IPS-NIHi11 (cell line): ENCODE measurements around the gene TCTN1.
"Not testable (repeated sequence)": the region's sequence is repeated elsewhere in the genome, so short reads cannot be mapped to it uniquely, and the experiment has no call there.

ENCODE experiments used
- DNase-seq: peaks from one replicate; pipeline ENCODE4 v3.0.0; 2012; ENCODE audit warnings: mixed read lengths, low spot score

TCTN1 gene

GRCh38 chr12:110613771-110614684 lies at the start of gene TCTN1:
Gene TCTN1 (plus strand): TSS chr12:110614129. CDS start chr12:110614183, 54 bp downstream.
- DNase-seq: peak; percentile 100

DNA sequence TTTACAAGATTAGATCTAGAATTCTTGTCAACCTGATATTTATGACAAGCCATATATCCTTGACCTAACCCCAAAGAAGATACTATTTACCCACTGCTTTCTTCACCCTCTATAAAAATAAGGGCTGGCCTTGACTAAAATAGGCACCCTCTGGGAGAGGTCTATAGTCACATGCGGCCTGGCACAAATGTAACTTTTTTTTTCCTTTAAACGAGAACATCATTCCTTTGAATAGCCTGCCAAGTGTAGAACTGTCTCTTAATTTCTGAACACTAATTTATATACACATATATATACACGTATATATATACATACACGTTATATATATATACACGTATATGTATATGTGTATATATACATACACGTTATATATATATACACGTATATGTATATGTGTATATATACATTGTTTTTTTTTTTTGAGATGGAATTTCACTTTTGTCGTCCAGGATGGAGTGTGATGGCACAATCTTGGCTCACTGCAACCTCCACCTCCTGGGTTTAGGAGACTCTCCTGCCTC lies 49.4 kb upstream of the TCTN1 start:
- no peak for DNase-seq

DNA sequence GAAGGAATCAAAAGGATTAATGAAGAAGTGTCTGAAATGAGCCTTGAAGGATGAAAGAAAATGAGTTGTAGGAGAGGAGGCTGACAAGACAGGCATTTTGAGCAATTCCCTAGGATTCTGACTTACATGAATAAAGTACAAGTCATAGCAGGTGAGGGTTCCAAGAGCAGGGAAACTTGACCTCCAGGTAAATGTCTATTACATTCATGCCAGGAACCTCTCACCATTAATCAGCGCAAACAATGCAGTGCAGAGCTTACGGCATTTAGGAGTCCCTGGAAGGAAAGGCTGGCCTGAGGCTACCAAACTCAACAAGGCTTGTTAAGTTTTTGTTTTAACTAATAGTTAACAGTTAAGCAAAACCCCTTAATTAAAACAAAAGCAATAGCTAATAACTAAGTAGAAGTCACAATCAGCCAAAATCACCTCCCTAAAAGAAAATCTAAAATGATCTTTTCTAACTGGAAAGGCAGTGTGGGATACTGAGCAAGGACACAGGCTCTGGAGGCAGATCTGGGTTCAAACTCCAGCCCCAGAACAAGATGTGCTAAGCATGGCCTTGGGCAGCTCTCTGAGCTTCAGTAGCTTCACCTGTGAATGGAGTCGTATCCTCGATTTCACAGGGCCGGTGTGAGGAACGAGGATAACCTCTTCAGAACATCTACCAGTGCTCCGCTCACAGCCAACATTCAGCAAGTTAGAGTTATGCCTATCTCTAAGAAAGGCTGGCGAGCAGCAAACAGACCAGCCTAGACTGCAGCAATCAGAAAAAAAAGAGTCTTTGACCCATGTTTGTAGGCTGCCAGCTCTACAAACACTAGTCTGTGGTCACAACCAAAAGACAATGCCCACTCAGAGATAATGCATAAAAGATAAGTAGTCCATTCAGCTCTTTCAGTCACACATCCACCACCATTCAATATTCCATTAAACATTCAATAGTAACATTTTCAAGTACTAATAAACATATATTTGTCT lies 47.7 kb upstream of the TCTN1 start:
- DNase-seq: peak; percentile 31

- no peak for DNase-seq
Measured at GRCh38 chr12:110566993-110567392, 46.9 kb upstream of the TCTN1 start.

GRCh38 chr12:110568752-110569151 lies 45.2 kb upstream of the TCTN1 start:
- DNase-seq: no peak

- DNase-seq: not testable (repeated sequence)
Measured at GRCh38 chr12:110569838-110570237, 44.1 kb upstream of the TCTN1 start.

GRCh38 chr12:110570798-110571197 lies 43.1 kb upstream of the TCTN1 start:
- not testable (repeated sequence) for DNase-seq

- no peak for DNase-seq
Measured at GRCh38 chr12:110574044-110574443, 39.9 kb upstream of the TCTN1 start.

GRCh38 chr12:110574717-110575230 lies 39.2 kb upstream of the TCTN1 start:
- not testable (repeated sequence) for DNase-seq

- DNase-seq: no peak
Measured at GRCh38 chr12:110575326-110575725, 38.6 kb upstream of the TCTN1 start.

GRCh38 chr12:110576504-110576903 lies 37.4 kb upstream of the TCTN1 start:
- DNase-seq: no peak

- no peak for DNase-seq
Measured at GRCh38 chr12:110577864-110578693, 35.9 kb upstream of the TCTN1 start.

GRCh38 chr12:110578694-110579534 lies 35.0 kb upstream of the TCTN1 start:
- DNase-seq: no peak

- DNase-seq: no peak
Measured at GRCh38 chr12:110579535-110580253, 34.2 kb upstream of the TCTN1 start.

- DNase-seq: no peak
Measured at GRCh38 chr12:110581931-110582275, 32.0 kb upstream of the TCTN1 start.

- peak; percentile 62 for DNase-seq
Measured at GRCh38 chr12:110582276-110583136, 31.4 kb upstream of the TCTN1 start.

- DNase-seq: peak; percentile 94
Measured at GRCh38 chr12:110583137-110584059, 30.5 kb upstream of the TCTN1 start, which contains the start of gene PPTC7. Gene PPTC7 (minus strand): TSS chr12:110583318. CDS start chr12:110583031, 287 bp downstream.
